ENCODE data around the gene LRRTM4.

The LRRTM4 gene

DNA sequence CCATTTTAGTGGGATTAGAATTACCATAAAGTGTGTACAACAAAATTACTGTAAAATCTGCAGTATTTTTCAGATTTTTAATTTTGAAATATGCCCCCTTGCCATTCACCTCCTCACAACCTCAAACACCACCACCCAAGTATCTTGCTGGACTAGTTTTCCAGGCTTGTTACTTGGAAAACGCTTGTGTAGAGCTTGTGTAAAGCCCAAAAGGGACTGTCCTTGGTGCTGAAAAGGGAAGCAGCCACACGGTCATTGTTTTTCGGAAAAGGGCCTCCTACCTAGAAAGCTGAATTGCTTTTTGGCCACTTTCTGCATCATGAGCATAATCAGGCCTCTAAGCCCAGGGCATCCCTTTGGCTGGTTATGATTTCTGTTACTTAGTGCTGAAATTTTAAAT, 563.4 kb downstream of the LRRTM4 start:
- H3K9me3 ChIP-seq (ENCODE audit: insufficient read depth, low read length) = no peaks in the 10 kb centered on the region
- no peaks in the 10 kb centered on the region for H3K36me3 ChIP-seq (replicated peaks; ENCODE audit: low read depth, low read length)
- no peaks in the 10 kb centered on the region for H4K20me1 ChIP-seq (ENCODE audit: insufficient read depth, low read length)
- H3K4me3 ChIP-seq (ENCODE audit: low read length) = no peak overlapping the region
- no peaks in the 10 kb centered on the region for H3K79me2 ChIP-seq (ENCODE audit: low read length)
- H3K4me2 ChIP-seq (ENCODE audit: low read length) = no peak overlapping the region
- no peak overlapping the region for H3K9ac ChIP-seq (ENCODE audit: low read length)
- TF ChIP-seq, protein P1, sequence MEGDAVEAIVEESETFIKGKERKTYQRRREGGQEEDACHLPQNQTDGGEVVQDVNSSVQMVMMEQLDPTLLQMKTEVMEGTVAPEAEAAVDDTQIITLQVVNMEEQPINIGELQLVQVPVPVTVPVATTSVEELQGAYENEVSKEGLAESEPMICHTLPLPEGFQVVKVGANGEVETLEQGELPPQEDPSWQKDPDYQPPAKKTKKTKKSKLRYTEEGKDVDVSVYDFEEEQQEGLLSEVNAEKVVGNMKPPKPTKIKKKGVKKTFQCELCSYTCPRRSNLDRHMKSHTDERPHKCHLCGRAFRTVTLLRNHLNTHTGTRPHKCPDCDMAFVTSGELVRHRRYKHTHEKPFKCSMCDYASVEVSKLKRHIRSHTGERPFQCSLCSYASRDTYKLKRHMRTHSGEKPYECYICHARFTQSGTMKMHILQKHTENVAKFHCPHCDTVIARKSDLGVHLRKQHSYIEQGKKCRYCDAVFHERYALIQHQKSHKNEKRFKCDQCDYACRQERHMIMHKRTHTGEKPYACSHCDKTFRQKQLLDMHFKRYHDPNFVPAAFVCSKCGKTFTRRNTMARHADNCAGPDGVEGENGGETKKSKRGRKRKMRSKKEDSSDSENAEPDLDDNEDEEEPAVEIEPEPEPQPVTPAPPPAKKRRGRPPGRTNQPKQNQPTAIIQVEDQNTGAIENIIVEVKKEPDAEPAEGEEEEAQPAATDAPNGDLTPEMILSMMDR (IDR thresholded peaks at IDR 0.05; ENCODE audit: low read depth, low read length) = no peak
- no peak for TF ChIP-seq EZH2phosphoT487 (IDR thresholded peaks at IDR 0.05; ENCODE audit: low read depth)
- no peaks in the 10 kb centered on the region for H3K27me3 ChIP-seq (ENCODE audit: low read depth, low read length)
- no peak overlapping the region for H2AFZ ChIP-seq (ENCODE audit: low read depth, low read length)
- no peaks in the 10 kb centered on the region for H3K4me1 ChIP-seq (ENCODE audit: low read length)
- no peak overlapping the region for H3K27ac ChIP-seq (ENCODE audit: low read length)

DNA sequence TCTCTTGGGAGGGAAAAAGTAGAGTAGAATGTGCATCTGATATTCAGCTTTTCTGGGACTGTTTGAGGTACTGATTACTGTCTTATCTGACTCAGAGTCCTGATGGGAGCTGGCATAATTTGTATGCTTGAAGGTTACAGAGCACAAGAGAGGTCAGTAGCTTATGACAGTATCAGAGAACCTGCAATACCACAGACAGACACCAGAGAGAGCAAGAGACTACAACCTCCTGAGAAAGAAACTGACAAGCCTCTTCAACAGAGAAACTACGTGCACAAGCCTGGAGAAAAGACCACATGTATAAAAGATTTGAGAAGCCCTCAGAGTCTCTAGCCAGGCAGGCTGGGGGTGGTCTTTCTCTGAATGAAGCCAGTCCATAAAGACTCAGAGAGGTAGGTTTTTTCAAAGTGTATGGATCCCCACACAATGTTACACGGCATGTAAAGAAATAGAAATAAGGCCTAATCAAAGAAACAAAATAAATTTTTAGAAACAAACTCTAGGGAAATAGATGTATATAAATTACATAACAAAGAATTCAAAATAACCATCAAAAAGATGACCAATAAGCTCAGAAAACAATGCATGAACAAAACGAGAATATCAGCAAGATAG, 568.3 kb downstream of the LRRTM4 start:
- H3K9ac ChIP-seq (ENCODE audit: low read length) = no peak overlapping the region
- no peaks in the 10 kb centered on the region for H3K36me3 ChIP-seq (replicated peaks; ENCODE audit: low read depth, low read length)
- no peaks in the 10 kb centered on the region for H4K20me1 ChIP-seq (ENCODE audit: insufficient read depth, low read length)
- no peaks in the 10 kb centered on the region for H3K4me1 ChIP-seq (ENCODE audit: low read length)
- TF ChIP-seq, protein P1 (IDR thresholded peaks at IDR 0.05; ENCODE audit: low read depth, low read length) = peak; percentile 85
- no peak for TF ChIP-seq EZH2phosphoT487 (IDR thresholded peaks at IDR 0.05; ENCODE audit: low read depth)
- no peaks in the 10 kb centered on the region for H3K9me3 ChIP-seq (ENCODE audit: insufficient read depth, low read length)
- no peaks in the 10 kb centered on the region for H3K79me2 ChIP-seq (ENCODE audit: low read length)
- no peaks in the 10 kb centered on the region for H3K27me3 ChIP-seq (ENCODE audit: low read depth, low read length)
- no peak overlapping the region for H3K27ac ChIP-seq (ENCODE audit: low read length)
- H3K4me2 ChIP-seq (ENCODE audit: low read length) = peak overlapping the region; percentile 36; the same call in 1 of the 2 replicates
- H2AFZ ChIP-seq (ENCODE audit: low read depth, low read length) = no peak overlapping the region; the same call in 1 of the 2 replicates
- H3K4me3 ChIP-seq (ENCODE audit: low read length) = no peak overlapping the region

DNA sequence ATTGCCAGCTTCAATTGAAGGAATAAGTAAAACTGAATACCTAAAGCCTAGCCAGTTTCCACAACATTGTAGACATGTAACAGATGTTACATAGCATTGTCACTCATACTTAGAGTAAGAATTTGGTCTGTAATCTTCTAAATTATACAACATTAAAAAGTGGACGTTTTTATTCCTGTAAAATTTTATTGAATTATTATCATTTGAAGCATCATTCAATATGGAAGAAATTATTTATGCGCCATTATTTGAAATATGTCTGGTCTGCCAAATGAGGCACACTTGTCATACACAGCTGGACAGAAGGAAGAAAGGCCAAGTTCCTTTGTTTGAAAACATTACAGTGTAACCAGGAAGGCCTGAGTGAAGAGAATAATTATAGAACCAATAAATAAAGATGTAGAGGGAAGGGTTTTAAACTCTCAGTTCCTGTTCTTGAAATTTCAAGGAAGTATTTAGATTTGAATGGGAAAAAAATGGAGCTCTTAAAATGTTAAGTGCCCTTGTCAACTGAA, 575.5 kb downstream of the LRRTM4 start:
- no peaks in the 10 kb centered on the region for H3K36me3 ChIP-seq (replicated peaks; ENCODE audit: low read depth, low read length)
- H3K4me2 ChIP-seq (ENCODE audit: low read length) = no peak overlapping the region
- no peaks in the 10 kb centered on the region for H4K20me1 ChIP-seq (ENCODE audit: insufficient read depth, low read length)
- no peak overlapping the region for H2AFZ ChIP-seq (ENCODE audit: low read depth, low read length)
- H3K4me3 ChIP-seq (ENCODE audit: low read length) = no peak overlapping the region
- no peaks in the 10 kb centered on the region for H3K9me3 ChIP-seq (ENCODE audit: insufficient read depth, low read length)
- no peaks in the 10 kb centered on the region for H3K27me3 ChIP-seq (ENCODE audit: low read depth, low read length)
- no peaks in the 10 kb centered on the region for H3K4me1 ChIP-seq (ENCODE audit: low read length)
- TF ChIP-seq EZH2phosphoT487 (IDR thresholded peaks at IDR 0.05; ENCODE audit: low read depth) = no peak
- TF ChIP-seq, protein P1 (IDR thresholded peaks at IDR 0.05; ENCODE audit: low read depth, low read length) = no peak
- H3K27ac ChIP-seq (ENCODE audit: low read length) = no peak overlapping the region
- H3K9ac ChIP-seq (ENCODE audit: low read length) = no peak overlapping the region
- no peaks in the 10 kb centered on the region for H3K79me2 ChIP-seq (ENCODE audit: low read length)

DNA sequence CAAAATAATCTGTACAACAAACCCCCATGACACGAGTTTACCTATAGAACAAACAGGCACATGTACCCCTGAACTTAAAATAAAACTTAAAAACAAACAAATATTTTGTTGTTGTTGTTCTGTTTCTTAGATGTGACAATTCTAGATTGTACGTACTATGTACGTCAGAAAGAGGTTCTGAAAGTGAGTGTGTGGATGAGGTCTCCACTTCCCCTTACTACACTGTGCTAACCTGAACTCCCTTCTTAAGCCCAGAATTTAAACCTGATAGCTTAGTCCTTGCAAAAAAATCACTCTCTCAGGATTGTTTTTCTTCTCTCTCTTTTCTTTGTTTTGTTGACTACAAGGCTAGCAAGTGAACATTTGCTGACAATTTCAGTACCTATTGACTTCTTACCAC, 581.6 kb downstream of the LRRTM4 start:
- Histone ChIP-seq H3K36me3 (replicated peaks; ENCODE audit: low read depth, low read length) (no peaks in the 10 kb centered on the region), H3K27ac (ENCODE audit: low read length) (no peak overlapping the region), H2AFZ (ENCODE audit: low read depth, low read length) (no peak overlapping the region), H3K9ac (ENCODE audit: low read length) (no peak overlapping the region), H4K20me1 (ENCODE audit: insufficient read depth, low read length) (no peaks in the 10 kb centered on the region), H3K4me1 (ENCODE audit: low read length) (no peaks in the 10 kb centered on the region), H3K79me2 (ENCODE audit: low read length) (no peaks in the 10 kb centered on the region), H3K27me3 (ENCODE audit: low read depth, low read length) (no peaks in the 10 kb centered on the region), H3K4me2 (ENCODE audit: low read length) (no peak overlapping the region), H3K4me3 (ENCODE audit: low read length) (no peak overlapping the region), H3K9me3 (ENCODE audit: insufficient read depth, low read length) (no peaks in the 10 kb centered on the region)
- TF ChIP-seq, protein P1 (IDR thresholded peaks at IDR 0.05; ENCODE audit: low read depth, low read length) = no peak
- TF ChIP-seq EZH2phosphoT487 (IDR thresholded peaks at IDR 0.05; ENCODE audit: low read depth) = no peak

Data from OCI-LY3 (cell line).